Naive thymus-derived CD8-positive, alpha-beta T cell (primary cell): ENCODE data around the gene AR. TPM values are rescaled to one million over a fixed set of nuclear protein-coding genes. Genes with fewer than 3 reads are reported as not detected.
A peak's percentile ranks its signal among the peaks of the same experiment; 100 is the strongest.

ENCODE experiments used
- ATAC-seq, 2 donors: fragments of 150-1000 bp; cut with Tn5 transposase in 1 of 2; sonication (Bioruptor Pico), chemical (Tn5 transposase) in 1 of 2; 1 replicate in 1 of 2; 2 replicates in 1 of 2; pipeline ENCODE4 v1.10.0; 2021; ENCODE audit warnings: mild to moderate bottlenecking in 2 of 2, moderate library complexity in 2 of 2
- POLR2A ChIA-PET: fragments of 350-600 bp; sonication (Branson Sonifier 250); formaldehyde crosslinking; loops from one replicate; lab custom pipeline; 2021; ENCODE audit warnings: antibody characterized with exemption; lab: Charles Lee
- DNase-seq, 10 donors: peaks; one replicate each; pipeline versions ENCODE4 v3.0.0 to v3.0.0-alpha.2; 2020 to 2022
- H3K27ac Mint-ChIP-seq, 10 donors: one replicate each; pipeline ENCODE4 v1.8.0; 2020 to 2022; ENCODE audit warnings: mild to moderate bottlenecking in 10 of 10, mixed read lengths in 10 of 10, moderate library complexity in 4 of 10, inconsistent platforms in 1 of 10
- H3K27me3 Mint-ChIP-seq, 5 donors: one replicate each; pipeline ENCODE4 v1.8.0; 2021 to 2022; ENCODE audit warnings: mixed read lengths in 5 of 5
- H3K36me3 Mint-ChIP-seq, 3 donors: one replicate each; pipeline ENCODE4 v1.8.0; 2020 to 2022; ENCODE audit warnings: mixed read lengths in 3 of 3, mild to moderate bottlenecking in 2 of 3, inconsistent platforms in 1 of 3
- H3K4me1 Mint-ChIP-seq, 4 donors: one replicate each; pipeline ENCODE4 v1.8.0; 2021 to 2022; ENCODE audit warnings: mixed read lengths in 4 of 4
- H3K4me3 Mint-ChIP-seq, 10 donors: one replicate each; pipeline ENCODE4 v1.8.0; 2020 to 2022; ENCODE audit warnings: mild to moderate bottlenecking in 10 of 10, mixed read lengths in 10 of 10, moderate library complexity in 6 of 10, inconsistent platforms in 1 of 10
- H3K9me3 Mint-ChIP-seq, 9 donors: one replicate each; pipeline ENCODE4 v1.8.0; 2020 to 2022; ENCODE audit warnings: mixed read lengths in 9 of 9, mild to moderate bottlenecking in 3 of 9, inconsistent platforms in 1 of 9, moderate library complexity in 1 of 9
- polyA plus RNA-seq, 3 donors: library from polyadenylated mRNA; unstranded; fragments of 300-500 nt; fragmentation: Illumina TruSeq; gene quantifications; one replicate each; pipeline ENCODE4 v1.2.3, GENCODE V29; 2021
- total RNA-seq, 8 experiments: library from RNA in 2 of 8; stranded (reverse) in 2 of 8; gene quantifications; one replicate each; pipeline ENCODE4 v1.2.3 and lab custom pipeline; 2021 to 2026

The AR gene
- total RNA-seq (not detected), polyA plus RNA-seq (not detected), total RNA-seq (lab: John Stamatoyannopoulos, UW) (0 to 0.09 (median 0) reads per million in 6 experiments)

GRCh38 chrX:67543818-67544217 lies at the start of gene AR:
TSS of gene AR (plus strand) at chrX:67544021. CDS start at chrX:67545147, 1,126 bp downstream.
- ATAC-seq (no peak), DNase-seq (no peak)
- peaks cover 0 to 4% (median 0%) of the 10 kb centered on the region in 9 donors for H3K9me3 Mint-ChIP-seq
- POLR2A ChIA-PET: no interaction called here
- peaks cover 14 to 44% (median 24%) of the 10 kb centered on the region in 5 donors for H3K27me3 Mint-ChIP-seq
- H3K27ac Mint-ChIP-seq: peak within 1 kb of the TSS in 1 of 10 donors; percentile 24
- H3K4me3 Mint-ChIP-seq: peak within 1 kb of the TSS in 7 of 10 donors; percentile 4 to 67 (median 53)
- peaks cover 0 to 12% (median 4%) of the 10 kb centered on the region in 4 donors for H3K4me1 Mint-ChIP-seq
- no peaks in the 10 kb centered on the region for H3K36me3 Mint-ChIP-seq

GRCh38 chrX:67500617-67501016 lies 43.2 kb upstream of the AR start:
- no peak for ATAC-seq

GRCh38 chrX:67503004-67503403 lies 40.8 kb upstream of the AR start:
- Mint-ChIP-seq H3K27me3 (no peaks in the 10 kb centered on the region), H3K4me3 (no peak overlapping the region), H3K27ac (no peak overlapping the region), H3K9me3 (peaks cover 0 to 10% (median 0%) of the 10 kb centered on the region in 9 donors), H3K4me1 (no peaks in the 10 kb centered on the region), H3K36me3 (no peaks in the 10 kb centered on the region)
- DNase-seq (no peak), ATAC-seq (no peak)
- POLR2A ChIA-PET: no interaction called here

More at GRCh38 chrX:67500617-67501016, 43.2 kb upstream of the AR start:
- DNase-seq: no peak
- Mint-ChIP-seq H3K4me3 (no peak overlapping the region), H3K9me3 (peaks cover 0 to 5% (median 0%) of the 10 kb centered on the region in 9 donors), H3K27me3 (no peaks in the 10 kb centered on the region), H3K36me3 (no peaks in the 10 kb centered on the region), H3K4me1 (no peaks in the 10 kb centered on the region), H3K27ac (no peak overlapping the region)
- POLR2A ChIA-PET: no interaction called here

- POLR2A ChIA-PET: no interaction called here
- no peaks in the 10 kb centered on the region for H3K4me1 Mint-ChIP-seq
- DNase-seq (no peak), ATAC-seq (no peak)
- no peaks in the 10 kb centered on the region for H3K36me3 Mint-ChIP-seq
- no peak overlapping the region for H3K4me3 Mint-ChIP-seq
- H3K27ac Mint-ChIP-seq: no peak overlapping the region
- H3K27me3 Mint-ChIP-seq: no peaks in the 10 kb centered on the region
- H3K9me3 Mint-ChIP-seq: peaks cover 0 to 10% (median 0%) of the 10 kb centered on the region in 9 donors
Measured at GRCh38 chrX:67503453-67503852, 40.4 kb upstream of the AR start.

GRCh38 chrX:67520671-67521070 lies 23.1 kb upstream of the AR start:
- Mint-ChIP-seq H3K4me3 (no peak overlapping the region), H3K36me3 (no peaks in the 10 kb centered on the region), H3K27ac (no peak overlapping the region), H3K9me3 (peaks cover 0 to 8% (median 0%) of the 10 kb centered on the region in 9 donors), H3K27me3 (peaks cover 0 to 1% (median 0%) of the 10 kb centered on the region in 5 donors), H3K4me1 (no peaks in the 10 kb centered on the region)
- DNase-seq (no peak), ATAC-seq (no peak)
- POLR2A ChIA-PET: no interaction called here

- Mint-ChIP-seq H3K4me3 (no peak overlapping the region), H3K9me3 (peaks cover 0 to 4% (median 0%) of the 10 kb centered on the region in 9 donors), H3K36me3 (no peaks in the 10 kb centered on the region), H3K4me1 (no peaks in the 10 kb centered on the region), H3K27ac (no peak overlapping the region), H3K27me3 (peaks cover 0 to 1% (median 0%) of the 10 kb centered on the region in 5 donors)
- POLR2A ChIA-PET: no interaction called here
- DNase-seq (no peak), ATAC-seq (no peak)
Measured at GRCh38 chrX:67523002-67523681, 20.7 kb upstream of the AR start.

- ATAC-seq (no peak), DNase-seq (no peak)
- peaks cover 0 to 1% (median 0%) of the 10 kb centered on the region in 5 donors for H3K27me3 Mint-ChIP-seq
- peaks cover 0 to 2% (median 0%) of the 10 kb centered on the region in 9 donors for H3K9me3 Mint-ChIP-seq
- no peak overlapping the region for H3K27ac Mint-ChIP-seq
- no peaks in the 10 kb centered on the region for H3K4me1 Mint-ChIP-seq
- POLR2A ChIA-PET: no interaction called here
- no peak overlapping the region for H3K4me3 Mint-ChIP-seq
- H3K36me3 Mint-ChIP-seq: no peaks in the 10 kb centered on the region
Measured at GRCh38 chrX:67523932-67524331, 19.9 kb upstream of the AR start.

GRCh38 chrX:67524428-67524827 lies 19.4 kb upstream of the AR start:
- POLR2A ChIA-PET: no interaction called here
- no peaks in the 10 kb centered on the region for H3K4me1 Mint-ChIP-seq

GRCh38 chrX:67524950-67525691 lies 18.7 kb upstream of the AR start:
- H3K36me3 Mint-ChIP-seq: no peaks in the 10 kb centered on the region
- no peaks in the 10 kb centered on the region for H3K4me1 Mint-ChIP-seq
- peaks cover 0 to 2% (median 0%) of the 10 kb centered on the region in 9 donors for H3K9me3 Mint-ChIP-seq
- POLR2A ChIA-PET: no interaction called here
- ATAC-seq (no peak), DNase-seq (no peak)
- H3K27me3 Mint-ChIP-seq: no peaks in the 10 kb centered on the region
- no peak overlapping the region for H3K27ac Mint-ChIP-seq
- H3K4me3 Mint-ChIP-seq: no peak overlapping the region

More at GRCh38 chrX:67524428-67524827, 19.4 kb upstream of the AR start:
- Mint-ChIP-seq H3K4me3 (no peak overlapping the region), H3K9me3 (peaks cover 0 to 2% (median 0%) of the 10 kb centered on the region in 9 donors), H3K27ac (no peak overlapping the region), H3K36me3 (no peaks in the 10 kb centered on the region), H3K27me3 (peaks cover 0 to 1% (median 0%) of the 10 kb centered on the region in 5 donors)
- ATAC-seq: no peak
- DNase-seq: no peak

GRCh38 chrX:67536564-67536963 lies 7.3 kb upstream of the AR start:
- ATAC-seq (no peak), DNase-seq (no peak)
- POLR2A ChIA-PET: no interaction called here
- peaks cover 0 to 4% (median 0%) of the 10 kb centered on the region in 9 donors for H3K9me3 Mint-ChIP-seq
- H3K4me1 Mint-ChIP-seq: no peaks in the 10 kb centered on the region
- no peak overlapping the region for H3K27ac Mint-ChIP-seq
- no peak overlapping the region for H3K4me3 Mint-ChIP-seq
- peaks cover 0 to 36% (median 9%) of the 10 kb centered on the region in 5 donors for H3K27me3 Mint-ChIP-seq
- no peaks in the 10 kb centered on the region for H3K36me3 Mint-ChIP-seq

GRCh38 chrX:67538383-67538782 lies 5.4 kb upstream of the AR start:
- POLR2A ChIA-PET: no interaction called here
- DNase-seq: no peak
- H3K36me3 Mint-ChIP-seq: no peaks in the 10 kb centered on the region
- no peaks in the 10 kb centered on the region for H3K4me1 Mint-ChIP-seq
- peaks cover 0 to 4% (median 0%) of the 10 kb centered on the region in 9 donors for H3K9me3 Mint-ChIP-seq
- H3K27ac Mint-ChIP-seq: no peak overlapping the region
- no peak for ATAC-seq
- H3K4me3 Mint-ChIP-seq: no peak overlapping the region
- H3K27me3 Mint-ChIP-seq: peaks cover 6 to 36% (median 9%) of the 10 kb centered on the region in 5 donors

- H3K4me3 Mint-ChIP-seq: peak overlapping the region in 7 of 10 donors; percentile 4 to 67 (median 53)
- H3K27ac Mint-ChIP-seq: peak overlapping the region in 1 of 10 donors; percentile 24
Measured at GRCh38 chrX:67544281-67545035, 637 bp downstream of the AR start.

More at GRCh38 chrX:67544281-67545035, 637 bp downstream of the AR start:
- POLR2A ChIA-PET: no interaction called here
- peaks cover 0 to 12% (median 4%) of the 10 kb centered on the region in 4 donors for H3K4me1 Mint-ChIP-seq
- DNase-seq: no peak
- H3K27me3 Mint-ChIP-seq: peaks cover 14 to 41% (median 27%) of the 10 kb centered on the region in 5 donors
- no peak for ATAC-seq
- H3K9me3 Mint-ChIP-seq: peaks cover 0 to 4% (median 0%) of the 10 kb centered on the region in 9 donors
- no peaks in the 10 kb centered on the region for H3K36me3 Mint-ChIP-seq
